Suprapubic skin (tissue), 3 donors: ENCODE measurements around the gene HOXC13.

ENCODE experiments used
- EP300 ChIP-seq: sonication (generic); formaldehyde crosslinking; IDR thresholded peaks from one replicate; pipeline ENCODE4 v1.6.1; 2017; ENCODE audit warnings: antibody characterized with exemption
- POLR2A ChIP-seq, 2 donors: fragments of 450-650 bp; IDR thresholded peaks; one replicate each; pipeline ENCODE4 v1.6.1; 2017; ENCODE audit warnings: antibody characterized with exemption in 2 of 2, mild to moderate bottlenecking in 2 of 2, moderate library complexity in 2 of 2
- TF ChIP-seq, protein P1 (sequence below), 2 donors: fragments of 200-600 bp in 1 of 2; fragments of 450-650 bp in 1 of 2; sonication (generic) in 1 of 2; IDR thresholded peaks; one replicate each; pipeline ENCODE4 v1.5.1; 2016 to 2019; ENCODE audit warnings: antibody characterized with exemption in 2 of 2, mild to moderate bottlenecking in 1 of 2, moderate library complexity in 1 of 2

DNA sequence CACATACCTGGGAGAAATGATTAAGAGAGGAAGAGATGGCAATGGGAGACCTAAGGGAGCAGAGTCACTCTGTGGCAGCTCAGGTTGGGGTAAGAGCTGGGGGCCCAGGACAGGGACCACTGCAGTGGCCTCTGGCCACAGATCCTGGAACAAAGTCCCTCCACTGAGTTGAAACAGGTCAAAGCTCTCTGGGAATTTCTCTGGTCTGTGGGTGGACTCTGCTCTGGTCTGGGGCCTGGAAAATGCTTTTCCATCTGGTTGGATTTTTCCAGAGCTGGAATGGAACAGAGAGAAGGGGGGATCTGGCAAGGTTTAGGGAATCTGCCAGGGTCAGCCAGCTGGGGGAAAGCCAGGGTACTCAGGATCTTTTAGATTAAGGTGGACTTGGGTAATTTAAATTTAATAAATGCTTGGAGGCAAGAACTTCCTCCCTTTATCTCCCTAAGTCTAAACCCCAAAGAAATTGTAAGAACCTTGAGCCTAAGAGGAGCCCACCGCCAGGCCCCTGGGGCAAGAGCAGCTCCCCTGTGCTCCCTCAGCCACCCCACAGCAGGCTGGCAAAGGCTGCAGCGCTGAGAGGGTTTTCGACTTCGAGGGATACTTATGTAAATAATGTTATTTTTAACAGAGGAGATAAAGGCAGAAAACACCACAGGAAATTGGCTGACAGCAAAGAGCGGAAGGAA, 50.1 kb downstream of the HOXC13 start:
- no peak for TF ChIP-seq EP300
- TF ChIP-seq, protein P1, sequence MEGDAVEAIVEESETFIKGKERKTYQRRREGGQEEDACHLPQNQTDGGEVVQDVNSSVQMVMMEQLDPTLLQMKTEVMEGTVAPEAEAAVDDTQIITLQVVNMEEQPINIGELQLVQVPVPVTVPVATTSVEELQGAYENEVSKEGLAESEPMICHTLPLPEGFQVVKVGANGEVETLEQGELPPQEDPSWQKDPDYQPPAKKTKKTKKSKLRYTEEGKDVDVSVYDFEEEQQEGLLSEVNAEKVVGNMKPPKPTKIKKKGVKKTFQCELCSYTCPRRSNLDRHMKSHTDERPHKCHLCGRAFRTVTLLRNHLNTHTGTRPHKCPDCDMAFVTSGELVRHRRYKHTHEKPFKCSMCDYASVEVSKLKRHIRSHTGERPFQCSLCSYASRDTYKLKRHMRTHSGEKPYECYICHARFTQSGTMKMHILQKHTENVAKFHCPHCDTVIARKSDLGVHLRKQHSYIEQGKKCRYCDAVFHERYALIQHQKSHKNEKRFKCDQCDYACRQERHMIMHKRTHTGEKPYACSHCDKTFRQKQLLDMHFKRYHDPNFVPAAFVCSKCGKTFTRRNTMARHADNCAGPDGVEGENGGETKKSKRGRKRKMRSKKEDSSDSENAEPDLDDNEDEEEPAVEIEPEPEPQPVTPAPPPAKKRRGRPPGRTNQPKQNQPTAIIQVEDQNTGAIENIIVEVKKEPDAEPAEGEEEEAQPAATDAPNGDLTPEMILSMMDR (IDR thresholded peaks at IDR 0.05), result no peak
- TF ChIP-seq POLR2A (IDR thresholded peaks at IDR 0.05), result no peak
